ENCODE data around the gene DDX56. TPM values are rescaled to one million over a fixed set of nuclear protein-coding genes. Genes with fewer than 3 reads are reported as not detected.

The DDX56 gene
- total and polyA plus RNA-seq, 9 of the 15 experiments (the other 6 are each of a cell fraction or from before 2014, with no cell fraction given) = 33.0 to 145 (median 102) TPM

GRCh38 chr7:44581879-44582603 is 8.3 kb upstream of the DDX56 start, which contains the start of gene TMED4 (continued):
- TF ChIP-seq ZNF592 (IDR thresholded peaks at IDR 0.05) = no peak
- peak in 1 of 2 experiments; percentile 50; a peak in 2 of 4 replicates for TF ChIP-seq FOXK2 (conservative IDR thresholded peaks at IDR 0.05 in 1 of 2, IDR thresholded peaks at IDR 0.05 in 1 of 2; ENCODE audit: low read depth in 2 of 2)
- no peak for TF ChIP-seq ZBED1 (IDR thresholded peaks at IDR 0.05)
- TF ChIP-seq REST (IDR thresholded peaks at IDR 0.05; ENCODE audit: borderline replicate concordance) = no peak
- TF ChIP-seq REST (CRISPR knock-in tag; IDR thresholded peaks at IDR 0.05; ENCODE audit: low read depth) = peak; percentile 62
- TF ChIP-seq IRF1 (CRISPR knock-in tag; IDR thresholded peaks at IDR 0.05; ENCODE audit: borderline replicate concordance) = no peak
